ENCODE measurements around the gene CAPN11.
A peak's percentile ranks its signal among the peaks of the same experiment; 100 is the strongest.

CAPN11 gene

DNA sequence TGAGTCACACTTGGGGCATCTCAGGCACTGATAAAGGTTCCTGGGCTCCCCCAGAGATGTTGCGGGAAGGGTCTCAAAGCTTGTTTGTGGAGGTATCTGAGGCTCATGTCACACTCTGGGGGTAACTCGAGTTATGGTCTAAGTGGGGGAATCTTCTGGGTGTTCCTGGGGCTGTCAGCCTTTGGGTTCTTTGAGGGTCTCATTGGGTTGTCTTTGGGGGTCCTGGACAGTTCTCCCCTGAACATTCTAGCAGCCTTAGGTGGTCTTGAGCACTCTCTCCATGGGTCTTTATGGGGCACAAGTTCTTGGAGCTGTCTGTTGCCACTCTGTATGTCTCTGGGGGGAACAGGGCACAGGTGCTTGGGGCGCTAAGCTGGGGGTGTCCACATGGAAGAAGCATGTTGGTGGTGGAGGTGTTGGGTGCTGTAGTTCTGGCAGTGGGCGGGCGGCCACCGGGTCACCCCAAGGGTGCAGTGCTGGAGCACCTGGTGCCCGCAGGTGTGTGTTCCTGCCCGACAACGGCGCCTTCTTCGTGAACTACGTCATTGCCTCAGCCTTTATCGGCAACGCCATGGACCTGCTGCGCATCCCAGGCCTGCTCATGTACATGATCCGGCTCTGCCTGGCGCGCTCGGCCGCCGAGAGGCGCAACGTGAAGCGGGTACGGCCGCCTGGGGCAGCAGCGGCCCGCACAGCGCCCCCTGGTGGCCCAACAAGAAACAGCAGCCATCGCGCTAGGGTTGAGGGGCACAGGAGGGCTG, 7.1 kb upstream of the CAPN11 start (continued):
- TF ChIP-seq, protein P1, sequence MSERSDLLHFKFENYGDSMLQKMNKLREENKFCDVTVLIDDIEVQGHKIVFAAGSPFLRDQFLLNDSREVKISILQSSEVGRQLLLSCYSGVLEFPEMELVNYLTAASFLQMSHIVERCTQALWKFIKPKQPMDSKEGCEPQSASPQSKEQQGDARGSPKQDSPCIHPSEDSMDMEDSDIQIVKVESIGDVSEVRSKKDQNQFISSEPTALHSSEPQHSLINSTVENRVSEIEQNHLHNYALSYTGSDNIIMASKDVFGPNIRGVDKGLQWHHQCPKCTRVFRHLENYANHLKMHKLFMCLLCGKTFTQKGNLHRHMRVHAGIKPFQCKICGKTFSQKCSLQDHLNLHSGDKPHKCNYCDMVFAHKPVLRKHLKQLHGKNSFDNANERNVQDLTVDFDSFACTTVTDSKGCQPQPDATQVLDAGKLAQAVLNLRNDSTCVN (tag by site-specific recombination; optimal IDR thresholded peaks at IDR 0.05) = peak; percentile 66
- TF ChIP-seq ZFP37 (tag by site-specific recombination; IDR thresholded peaks at IDR 0.05) (0 out of 2 replicates have a peak, but pooled peaks have one; percentile 43), ZNF658 (tag by site-specific recombination; IDR thresholded peaks at IDR 0.05) (no peak), ZNF571 (tag by site-specific recombination; IDR thresholded peaks at IDR 0.05) (no peak), ZNF624 (tag by site-specific recombination; IDR thresholded peaks at IDR 0.05) (no peak), ZNF600 (tag by site-specific recombination; IDR thresholded peaks at IDR 0.05) (peak; percentile 92), ZNF174 (tag by site-specific recombination; IDR thresholded peaks at IDR 0.05) (no peak), ZNF274 (IDR thresholded peaks at IDR 0.05; ENCODE audit: low read length) (no peak), ZNF274 (tag by site-specific recombination; IDR thresholded peaks at IDR 0.05; ENCODE audit: borderline replicate concordance) (no peak), SP3 (tag by site-specific recombination; IDR thresholded peaks at IDR 0.05) (no peak), GLI2 (tag by site-specific recombination; IDR thresholded peaks at IDR 0.05; ENCODE audit: borderline replicate concordance, low read depth) (no peak), PRDM1 (tag by site-specific recombination; IDR thresholded peaks at IDR 0.05) (no peak), SP2 (tag by site-specific recombination; IDR thresholded peaks at IDR 0.05) (no peak), ZNF777 (tag by site-specific recombination; IDR thresholded peaks at IDR 0.05; ENCODE audit: borderline replicate concordance) (no peak), ZNF112 (tag by site-specific recombination; IDR thresholded peaks at IDR 0.05) (no peak), ZNF529 (tag by site-specific recombination; IDR thresholded peaks at IDR 0.05; ENCODE audit: insufficient replicate concordance) (peak; percentile 91), ZNF830 (tag by site-specific recombination; IDR thresholded peaks at IDR 0.05; ENCODE audit: low read depth) (no peak), TCF7L2 (IDR thresholded peaks at IDR 0.05; ENCODE audit: borderline replicate concordance, low read depth, low read length) (no peak), ZNF114 (tag by site-specific recombination; IDR thresholded peaks at IDR 0.05) (no peak), KLF7 (tag by site-specific recombination; IDR thresholded peaks at IDR 0.05; ENCODE audit: borderline replicate concordance) (no peak)
- TF ChIP-seq, protein P2, sequence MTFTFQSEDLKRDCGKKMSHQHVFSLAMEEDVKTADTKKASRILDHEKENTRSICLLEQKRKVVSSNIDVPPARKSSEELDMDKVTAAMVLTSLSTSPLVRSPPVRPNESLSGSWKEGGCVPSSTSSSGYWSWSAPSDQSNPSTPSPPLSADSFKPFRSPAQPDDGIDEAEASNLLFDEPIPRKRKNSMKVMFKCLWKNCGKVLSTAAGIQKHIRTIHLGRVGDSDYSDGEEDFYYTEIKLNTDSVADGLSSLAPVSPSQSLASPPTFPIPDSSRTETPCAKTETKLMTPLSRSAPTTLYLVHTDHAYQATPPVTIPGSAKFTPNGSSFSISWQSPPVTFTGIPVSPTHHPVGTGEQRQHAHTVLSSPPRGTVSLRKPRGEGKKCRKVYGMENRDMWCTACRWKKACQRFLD (tag by site-specific recombination; IDR thresholded peaks at IDR 0.05) = no peak
- TF ChIP-seq, protein P3, sequence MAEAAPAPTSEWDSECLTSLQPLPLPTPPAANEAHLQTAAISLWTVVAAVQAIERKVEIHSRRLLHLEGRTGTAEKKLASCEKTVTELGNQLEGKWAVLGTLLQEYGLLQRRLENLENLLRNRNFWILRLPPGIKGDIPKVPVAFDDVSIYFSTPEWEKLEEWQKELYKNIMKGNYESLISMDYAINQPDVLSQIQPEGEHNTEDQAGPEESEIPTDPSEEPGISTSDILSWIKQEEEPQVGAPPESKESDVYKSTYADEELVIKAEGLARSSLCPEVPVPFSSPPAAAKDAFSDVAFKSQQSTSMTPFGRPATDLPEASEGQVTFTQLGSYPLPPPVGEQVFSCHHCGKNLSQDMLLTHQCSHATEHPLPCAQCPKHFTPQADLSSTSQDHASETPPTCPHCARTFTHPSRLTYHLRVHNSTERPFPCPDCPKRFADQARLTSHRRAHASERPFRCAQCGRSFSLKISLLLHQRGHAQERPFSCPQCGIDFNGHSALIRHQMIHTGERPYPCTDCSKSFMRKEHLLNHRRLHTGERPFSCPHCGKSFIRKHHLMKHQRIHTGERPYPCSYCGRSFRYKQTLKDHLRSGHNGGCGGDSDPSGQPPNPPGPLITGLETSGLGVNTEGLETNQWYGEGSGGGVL (tag by site-specific recombination; IDR thresholded peaks at IDR 0.05) = no peak
- TF ChIP-seq, protein P4, sequence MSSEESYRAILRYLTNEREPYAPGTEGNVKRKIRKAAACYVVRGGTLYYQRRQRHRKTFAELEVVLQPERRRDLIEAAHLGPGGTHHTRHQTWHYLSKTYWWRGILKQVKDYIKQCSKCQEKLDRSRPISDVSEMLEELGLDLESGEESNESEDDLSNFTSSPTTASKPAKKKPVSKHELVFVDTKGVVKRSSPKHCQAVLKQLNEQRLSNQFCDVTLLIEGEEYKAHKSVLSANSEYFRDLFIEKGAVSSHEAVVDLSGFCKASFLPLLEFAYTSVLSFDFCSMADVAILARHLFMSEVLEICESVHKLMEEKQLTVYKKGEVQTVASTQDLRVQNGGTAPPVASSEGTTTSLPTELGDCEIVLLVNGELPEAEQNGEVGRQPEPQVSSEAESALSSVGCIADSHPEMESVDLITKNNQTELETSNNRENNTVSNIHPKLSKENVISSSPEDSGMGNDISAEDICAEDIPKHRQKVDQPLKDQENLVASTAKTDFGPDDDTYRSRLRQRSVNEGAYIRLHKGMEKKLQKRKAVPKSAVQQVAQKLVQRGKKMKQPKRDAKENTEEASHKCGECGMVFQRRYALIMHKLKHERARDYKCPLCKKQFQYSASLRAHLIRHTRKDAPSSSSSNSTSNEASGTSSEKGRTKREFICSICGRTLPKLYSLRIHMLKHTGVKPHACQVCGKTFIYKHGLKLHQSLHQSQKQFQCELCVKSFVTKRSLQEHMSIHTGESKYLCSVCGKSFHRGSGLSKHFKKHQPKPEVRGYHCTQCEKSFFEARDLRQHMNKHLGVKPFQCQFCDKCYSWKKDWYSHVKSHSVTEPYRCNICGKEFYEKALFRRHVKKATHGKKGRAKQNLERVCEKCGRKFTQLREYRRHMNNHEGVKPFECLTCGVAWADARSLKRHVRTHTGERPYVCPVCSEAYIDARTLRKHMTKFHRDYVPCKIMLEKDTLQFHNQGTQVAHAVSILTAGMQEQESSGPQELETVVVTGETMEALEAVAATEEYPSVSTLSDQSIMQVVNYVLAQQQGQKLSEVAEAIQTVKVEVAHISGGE (tag by site-specific recombination; conservative IDR thresholded peaks at IDR 0.05; ENCODE audit: low read depth) = no peak
- TF ChIP-seq, protein P5, sequence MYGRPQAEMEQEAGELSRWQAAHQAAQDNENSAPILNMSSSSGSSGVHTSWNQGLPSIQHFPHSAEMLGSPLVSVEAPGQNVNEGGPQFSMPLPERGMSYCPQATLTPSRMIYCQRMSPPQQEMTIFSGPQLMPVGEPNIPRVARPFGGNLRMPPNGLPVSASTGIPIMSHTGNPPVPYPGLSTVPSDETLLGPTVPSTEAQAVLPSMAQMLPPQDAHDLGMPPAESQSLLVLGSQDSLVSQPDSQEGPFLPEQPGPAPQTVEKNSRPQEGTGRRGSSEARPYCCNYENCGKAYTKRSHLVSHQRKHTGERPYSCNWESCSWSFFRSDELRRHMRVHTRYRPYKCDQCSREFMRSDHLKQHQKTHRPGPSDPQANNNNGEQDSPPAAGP (tag by site-specific recombination; IDR thresholded peaks at IDR 0.05) = peak; percentile 55; the same call in 1 of the 2 replicates
- TF ChIP-seq, protein P6, sequence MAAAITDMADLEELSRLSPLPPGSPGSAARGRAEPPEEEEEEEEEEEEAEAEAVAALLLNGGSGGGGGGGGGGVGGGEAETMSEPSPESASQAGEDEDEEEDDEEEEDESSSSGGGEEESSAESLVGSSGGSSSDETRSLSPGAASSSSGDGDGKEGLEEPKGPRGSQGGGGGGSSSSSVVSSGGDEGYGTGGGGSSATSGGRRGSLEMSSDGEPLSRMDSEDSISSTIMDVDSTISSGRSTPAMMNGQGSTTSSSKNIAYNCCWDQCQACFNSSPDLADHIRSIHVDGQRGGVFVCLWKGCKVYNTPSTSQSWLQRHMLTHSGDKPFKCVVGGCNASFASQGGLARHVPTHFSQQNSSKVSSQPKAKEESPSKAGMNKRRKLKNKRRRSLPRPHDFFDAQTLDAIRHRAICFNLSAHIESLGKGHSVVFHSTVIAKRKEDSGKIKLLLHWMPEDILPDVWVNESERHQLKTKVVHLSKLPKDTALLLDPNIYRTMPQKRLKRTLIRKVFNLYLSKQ (tag by site-specific recombination; IDR thresholded peaks at IDR 0.05; ENCODE audit: borderline replicate concordance) = no peak

Data from HEK293 (cell line).